Measurements from ENCODE around the gene ARPP19.

DNA sequence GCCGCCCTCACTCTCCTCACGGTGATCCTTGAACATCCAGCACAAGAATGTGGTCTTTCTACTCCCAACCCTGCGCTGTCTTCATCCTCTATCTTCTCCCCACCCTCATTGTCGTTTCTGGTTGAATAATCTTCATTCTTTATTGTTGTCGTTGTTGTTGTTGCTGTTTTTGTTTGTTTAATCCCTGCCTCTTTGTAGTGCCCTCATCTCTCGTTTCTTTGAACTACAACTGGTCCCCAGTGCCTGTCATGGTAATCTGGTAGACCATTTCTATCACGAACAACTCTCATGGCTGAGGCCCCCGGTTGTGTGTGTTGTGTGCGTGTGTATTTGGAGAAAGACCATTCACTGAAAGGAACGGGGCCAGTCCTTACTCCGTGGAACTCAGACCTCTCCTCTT is 38.9 kb downstream of the ARPP19 start:
- TF ChIP-seq, protein P1, sequence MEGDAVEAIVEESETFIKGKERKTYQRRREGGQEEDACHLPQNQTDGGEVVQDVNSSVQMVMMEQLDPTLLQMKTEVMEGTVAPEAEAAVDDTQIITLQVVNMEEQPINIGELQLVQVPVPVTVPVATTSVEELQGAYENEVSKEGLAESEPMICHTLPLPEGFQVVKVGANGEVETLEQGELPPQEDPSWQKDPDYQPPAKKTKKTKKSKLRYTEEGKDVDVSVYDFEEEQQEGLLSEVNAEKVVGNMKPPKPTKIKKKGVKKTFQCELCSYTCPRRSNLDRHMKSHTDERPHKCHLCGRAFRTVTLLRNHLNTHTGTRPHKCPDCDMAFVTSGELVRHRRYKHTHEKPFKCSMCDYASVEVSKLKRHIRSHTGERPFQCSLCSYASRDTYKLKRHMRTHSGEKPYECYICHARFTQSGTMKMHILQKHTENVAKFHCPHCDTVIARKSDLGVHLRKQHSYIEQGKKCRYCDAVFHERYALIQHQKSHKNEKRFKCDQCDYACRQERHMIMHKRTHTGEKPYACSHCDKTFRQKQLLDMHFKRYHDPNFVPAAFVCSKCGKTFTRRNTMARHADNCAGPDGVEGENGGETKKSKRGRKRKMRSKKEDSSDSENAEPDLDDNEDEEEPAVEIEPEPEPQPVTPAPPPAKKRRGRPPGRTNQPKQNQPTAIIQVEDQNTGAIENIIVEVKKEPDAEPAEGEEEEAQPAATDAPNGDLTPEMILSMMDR (IDR thresholded peaks at IDR 0.05), result no peak
- TF ChIP-seq MXI1 (IDR thresholded peaks at IDR 0.05; ENCODE audit: low read depth, low read length) (no peak), POLR2AphosphoS5 (IDR thresholded peaks at IDR 0.05; ENCODE audit: low read depth, low read length) (no peak), EP300 (IDR thresholded peaks at IDR 0.05; ENCODE audit: borderline replicate concordance in 1 of 2, low read depth in 1 of 2, low read length in 1 of 2) (no peak), TAF1 (IDR thresholded peaks at IDR 0.05; ENCODE audit: borderline replicate concordance, low read depth, low read length) (no peak), ZBTB33 (IDR thresholded peaks at IDR 0.05; ENCODE audit: borderline replicate concordance, low read depth) (no peak), MAX (IDR thresholded peaks at IDR 0.05; ENCODE audit: low read depth) (no peak), USF1 (IDR thresholded peaks at IDR 0.05; ENCODE audit: borderline replicate concordance, low read depth) (no peak), USF2 (IDR thresholded peaks at IDR 0.05; ENCODE audit: borderline replicate concordance, low read depth, low read length) (no peak), YY1 (IDR thresholded peaks at IDR 0.05; ENCODE audit: low read depth) (no peak), ELF1 (IDR thresholded peaks at IDR 0.05) (no peak)
